K562 (cell line): ENCODE data around the gene ENC1.

Experiments
- BACH1 ChIP-seq: fragments of 200-800 bp; sonication (Bioruptor generic); IDR thresholded peaks from 2 replicates; pipeline ENCODE4 v1.6.1; 2016; ENCODE audit warnings: missing genetic modification characterization, missing compliant biosample characterization
- BCOR ChIP-seq: fragments of 450-650 bp; IDR thresholded peaks from 2 replicates; pipeline ENCODE4 v1.6.1; 2016
- ELF4 ChIP-seq: fragments of 450-650 bp; formaldehyde crosslinking; IDR thresholded peaks from 2 replicates; pipeline ENCODE4 v1.4.0; 2022; ENCODE audit warnings: missing genetic modification characterization
- MBD2 ChIP-seq: sonication (generic); IDR thresholded peaks from 2 replicates; pipeline ENCODE4 v1.6.1; 2016; ENCODE audit warnings: low read depth, borderline replicate concordance
- MTA3 ChIP-seq: fragments of 450-650 bp; formaldehyde crosslinking; IDR thresholded peaks from 2 replicates; pipeline ENCODE4 v1.6.1; 2017; ENCODE audit warnings: mild to moderate bottlenecking, borderline replicate concordance
- SREBF2 ChIP-seq: sonication (generic); formaldehyde crosslinking; IDR thresholded peaks from 2 replicates; pipeline ENCODE4 v1.4.0; 2020; ENCODE audit warnings: mild to moderate bottlenecking, missing genetic modification reagents
- YY1 ChIP-seq, 3 experiments: IDR thresholded peaks; 2 replicates each; pipeline ENCODE4 v1.6.1; 2011; ENCODE audit warnings: low read length in 2 of 3, mild to moderate bottlenecking in 2 of 3, moderate library complexity in 2 of 3, borderline replicate concordance in 1 of 3, control low read depth in 1 of 3, low read depth in 1 of 3; ENCODE audit not compliant: insufficient read depth in 3 of 3, insufficient replicate concordance in 2 of 3, control insufficient read depth in 1 of 3, insufficient read length in 1 of 3; ENCODE audit errors: extremely low read depth in 1 of 3
- ZNF407 ChIP-seq: fragments of 450-650 bp; IDR thresholded peaks from 2 replicates; pipeline ENCODE4 v1.6.1; 2016; ENCODE audit warnings: low read depth
- TF ChIP-seq, protein P1 (sequence below): sonication (generic); formaldehyde crosslinking; IDR thresholded peaks from 2 replicates; pipeline ENCODE4 v1.8.1; 2022; ENCODE audit warnings: missing genetic modification reagents
- TF ChIP-seq, protein P2 (sequence below), 3 experiments: IDR thresholded peaks in 2 of 3; conservative IDR thresholded peaks in 1 of 3; 2 replicates each; pipeline ENCODE4 v1.5.1; 2011 to 2012; ENCODE audit warnings: low read length in 3 of 3, mild to moderate bottlenecking in 3 of 3, control low read depth in 2 of 3, improper control_type of control experiment in 1 of 3, inconsistent platforms in 1 of 3, low read depth in 1 of 3, mixed read lengths in 1 of 3, moderate library complexity in 1 of 3; ENCODE audit not compliant: insufficient read depth in 2 of 3

DNA sequence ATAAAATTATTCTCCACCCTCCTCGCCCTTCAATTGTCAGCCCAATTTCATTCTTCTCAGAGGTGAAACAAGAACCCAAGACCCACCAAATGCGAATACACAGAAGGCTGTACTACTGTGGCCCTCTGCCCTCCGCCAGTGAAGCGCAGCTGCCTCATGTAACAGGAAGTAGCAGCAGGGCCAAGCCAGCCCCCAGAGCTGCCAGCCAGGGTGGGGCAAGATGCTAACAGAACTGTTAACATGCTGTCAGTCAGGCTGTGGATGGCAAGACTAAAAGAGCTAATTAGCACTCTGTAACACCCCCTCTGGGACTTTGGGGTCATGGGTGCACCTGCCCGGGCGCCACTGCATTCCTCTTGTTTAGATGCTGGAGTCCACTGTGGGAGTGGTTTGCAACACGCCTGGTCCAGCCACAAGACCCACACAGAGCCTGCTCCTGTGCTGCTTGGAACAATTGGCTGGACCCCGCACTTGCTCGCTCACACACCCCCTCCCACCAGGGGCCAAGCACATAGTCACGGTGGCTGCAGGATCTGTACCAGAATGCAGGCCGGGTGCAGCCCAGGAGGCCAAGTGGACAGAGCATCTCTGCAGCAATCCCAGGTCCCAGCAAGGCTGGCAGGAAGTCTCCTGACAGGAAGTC, 30.0 kb upstream of the ENC1 start:
- TF ChIP-seq, protein P1, sequence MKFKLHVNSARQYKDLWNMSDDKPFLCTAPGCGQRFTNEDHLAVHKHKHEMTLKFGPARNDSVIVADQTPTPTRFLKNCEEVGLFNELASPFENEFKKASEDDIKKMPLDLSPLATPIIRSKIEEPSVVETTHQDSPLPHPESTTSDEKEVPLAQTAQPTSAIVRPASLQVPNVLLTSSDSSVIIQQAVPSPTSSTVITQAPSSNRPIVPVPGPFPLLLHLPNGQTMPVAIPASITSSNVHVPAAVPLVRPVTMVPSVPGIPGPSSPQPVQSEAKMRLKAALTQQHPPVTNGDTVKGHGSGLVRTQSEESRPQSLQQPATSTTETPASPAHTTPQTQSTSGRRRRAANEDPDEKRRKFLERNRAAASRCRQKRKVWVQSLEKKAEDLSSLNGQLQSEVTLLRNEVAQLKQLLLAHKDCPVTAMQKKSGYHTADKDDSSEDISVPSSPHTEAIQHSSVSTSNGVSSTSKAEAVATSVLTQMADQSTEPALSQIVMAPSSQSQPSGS (CRISPR knock-in tag), result no peak
- TF ChIP-seq BCOR, result no peak
- no peak for TF ChIP-seq MBD2
- TF ChIP-seq YY1 (IDR thresholded peaks at IDR 0.05; ENCODE audit: borderline replicate concordance in 1 of 3, control insufficient read depth in 1 of 3, extremely low read depth in 1 of 3, insufficient read depth in 3 of 3, insufficient read length in 1 of 3, insufficient replicate concordance in 2 of 3, low read depth in 1 of 3, low read length in 2 of 3), result no peak
- TF ChIP-seq SREBF2 (CRISPR knock-in tag), result no peak
- TF ChIP-seq ZNF407, result no peak
- TF ChIP-seq ELF4 (CRISPR knock-in tag), result no peak
- TF ChIP-seq, protein P2, sequence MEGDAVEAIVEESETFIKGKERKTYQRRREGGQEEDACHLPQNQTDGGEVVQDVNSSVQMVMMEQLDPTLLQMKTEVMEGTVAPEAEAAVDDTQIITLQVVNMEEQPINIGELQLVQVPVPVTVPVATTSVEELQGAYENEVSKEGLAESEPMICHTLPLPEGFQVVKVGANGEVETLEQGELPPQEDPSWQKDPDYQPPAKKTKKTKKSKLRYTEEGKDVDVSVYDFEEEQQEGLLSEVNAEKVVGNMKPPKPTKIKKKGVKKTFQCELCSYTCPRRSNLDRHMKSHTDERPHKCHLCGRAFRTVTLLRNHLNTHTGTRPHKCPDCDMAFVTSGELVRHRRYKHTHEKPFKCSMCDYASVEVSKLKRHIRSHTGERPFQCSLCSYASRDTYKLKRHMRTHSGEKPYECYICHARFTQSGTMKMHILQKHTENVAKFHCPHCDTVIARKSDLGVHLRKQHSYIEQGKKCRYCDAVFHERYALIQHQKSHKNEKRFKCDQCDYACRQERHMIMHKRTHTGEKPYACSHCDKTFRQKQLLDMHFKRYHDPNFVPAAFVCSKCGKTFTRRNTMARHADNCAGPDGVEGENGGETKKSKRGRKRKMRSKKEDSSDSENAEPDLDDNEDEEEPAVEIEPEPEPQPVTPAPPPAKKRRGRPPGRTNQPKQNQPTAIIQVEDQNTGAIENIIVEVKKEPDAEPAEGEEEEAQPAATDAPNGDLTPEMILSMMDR (IDR thresholded peaks at IDR 0.05 in 2 of 3, conservative IDR thresholded peaks at IDR 0.05 in 1 of 3; ENCODE audit: insufficient read depth in 2 of 3, low read depth in 1 of 3, low read length in 3 of 3), result no peak
- no peak for TF ChIP-seq BACH1 (tag)
- no peak for TF ChIP-seq MTA3
